ENCODE data around the gene VWA1. TPM values are rescaled to one million over a fixed set of nuclear protein-coding genes. Genes with fewer than 3 reads are reported as not detected.
"Not testable (repeated sequence)": the region's sequence is repeated elsewhere in the genome, so short reads cannot be mapped to it uniquely, and the experiment has no call there.

Gene VWA1
- total RNA-seq, 1 donor from 2014 or later: 83.3 TPM

- DNase-seq (ENCODE audit: low spot score): not testable (repeated sequence)
Measured at GRCh38 chr1:1455934-1456333, 20.4 kb downstream of the VWA1 start.

GRCh38 chr1:1456683-1457255 is 21.3 kb downstream of the VWA1 start:
- DNase-seq (ENCODE audit: low spot score): not testable (repeated sequence)

GRCh38 chr1:1459156-1459555 is 23.7 kb downstream of the VWA1 start:
- not testable (repeated sequence) for DNase-seq (ENCODE audit: low spot score)

- not testable (repeated sequence) for DNase-seq (ENCODE audit: low spot score)
Measured at GRCh38 chr1:1459711-1460110, 24.2 kb downstream of the VWA1 start.

- no peak for DNase-seq (ENCODE audit: low spot score)
Measured at GRCh38 chr1:1460540-1461130, 25.1 kb downstream of the VWA1 start.

GRCh38 chr1:1461721-1462317 is 26.3 kb downstream of the VWA1 start:
- DNase-seq (ENCODE audit: low spot score): no peak

- DNase-seq (ENCODE audit: low spot score): peak; percentile 80
Measured at GRCh38 chr1:1462318-1462966, 27.0 kb downstream of the VWA1 start.

- no peak for DNase-seq (ENCODE audit: low spot score)
Measured at GRCh38 chr1:1463312-1463711, 27.8 kb downstream of the VWA1 start.

GRCh38 chr1:1468196-1468985 is 32.9 kb downstream of the VWA1 start:
- DNase-seq (ENCODE audit: low spot score): not testable (repeated sequence)

GRCh38 chr1:1470626-1471388 is 35.3 kb downstream of the VWA1 start:
- no peak for DNase-seq (ENCODE audit: low spot score)

- DNase-seq (ENCODE audit: low spot score): peak; percentile 94
Measured at GRCh38 chr1:1471389-1472052, 36.0 kb downstream of the VWA1 start, which contains the start of gene ATAD3B. Gene ATAD3B (plus strand): TSS chr1:1471765. CDS start chr1:1471885, 120 bp downstream.

GRCh38 chr1:1472053-1472876 is 36.8 kb downstream of the VWA1 start:
- not testable (repeated sequence) for DNase-seq (ENCODE audit: low spot score)

GRCh38 chr1:1476011-1476410 is 40.5 kb downstream of the VWA1 start:
- not testable (repeated sequence) for DNase-seq (ENCODE audit: low spot score)

- no peak for DNase-seq (ENCODE audit: low spot score)
Measured at GRCh38 chr1:1477206-1477605, 41.7 kb downstream of the VWA1 start.

GRCh38 chr1:1479547-1480487 is 44.3 kb downstream of the VWA1 start:
- DNase-seq (ENCODE audit: low spot score): no peak

GRCh38 chr1:1480488-1480867 is 45.0 kb downstream of the VWA1 start:
- not testable (repeated sequence) for DNase-seq (ENCODE audit: low spot score)

- DNase-seq (ENCODE audit: low spot score): not testable (repeated sequence)
Measured at GRCh38 chr1:1481811-1482210, 46.3 kb downstream of the VWA1 start.

- DNase-seq (ENCODE audit: low spot score): no peak
Measured at GRCh38 chr1:1482856-1483255, 47.4 kb downstream of the VWA1 start.

GRCh38 chr1:1483714-1484113 is 48.2 kb downstream of the VWA1 start:
- no peak for DNase-seq (ENCODE audit: low spot score)
